ENCODE measurements around the gene YIPF2. TPM values are rescaled to one million over a fixed set of nuclear protein-coding genes. Genes with fewer than 3 reads are reported as not detected.
A peak's percentile ranks its signal among the peaks of the same experiment; 100 is the strongest.
"Not testable (repeated sequence)": the region's sequence is repeated elsewhere in the genome, so short reads cannot be mapped to it uniquely, and the experiment has no call there.

Gene YIPF2
- total RNA-seq, 1 donor from 2014 or later, result 76.1 TPM

- Mint-ChIP-seq H3K9me3 (ENCODE audit: low read depth) (no peaks in the 10 kb centered on the region), H3K27me3 (ENCODE audit: low read depth) (no peaks in the 10 kb centered on the region), H3K36me3 (ENCODE audit: low read depth) (no peaks in the 10 kb centered on the region), H3K4me1 (ENCODE audit: low read depth) (peaks cover 50% of the 10 kb centered on the region), H3K4me3 (ENCODE audit: unreplicated experiment) (no peak overlapping the region), H3K27ac (ENCODE audit: unreplicated experiment) (peak overlapping the region; percentile 39)
- TF ChIP-seq CTCF (IDR thresholded peaks at IDR 0.05), result no peak
- no peak for DNase-seq (ENCODE audit: low spot score)
These were observed 50.2 kb downstream of the YIPF2 start for GRCh38 chr19:10878253-10878652.

- H3K9me3 Mint-ChIP-seq (ENCODE audit: low read depth); DNase-seq (ENCODE audit: low spot score); H3K36me3 Mint-ChIP-seq (ENCODE audit: low read depth); H3K4me3 Mint-ChIP-seq (ENCODE audit: unreplicated experiment); H3K27me3 Mint-ChIP-seq (ENCODE audit: low read depth): not testable (repeated sequence)
- Mint-ChIP-seq H3K4me1 (ENCODE audit: low read depth) (peaks cover 53% of the 10 kb centered on the region), H3K27ac (ENCODE audit: unreplicated experiment) (peak overlapping the region; percentile 39)
These were observed 50.8 kb downstream of the YIPF2 start for GRCh38 chr19:10877608-10878007.

GRCh38 chr19:10876459-10877240 lies 51.8 kb downstream of the YIPF2 start:
- peaks cover 46% of the 10 kb centered on the region for H3K4me1 Mint-ChIP-seq (ENCODE audit: low read depth)
- no peaks in the 10 kb centered on the region for H3K27me3 Mint-ChIP-seq (ENCODE audit: low read depth)
- no peak overlapping the region for H3K4me3 Mint-ChIP-seq (ENCODE audit: unreplicated experiment)
- no peak for DNase-seq (ENCODE audit: low spot score)
- peak overlapping the region; percentile 4 for H3K27ac Mint-ChIP-seq (ENCODE audit: unreplicated experiment)
- no peaks in the 10 kb centered on the region for H3K9me3 Mint-ChIP-seq (ENCODE audit: low read depth)
- no peak for TF ChIP-seq CTCF (IDR thresholded peaks at IDR 0.05)
- no peaks in the 10 kb centered on the region for H3K36me3 Mint-ChIP-seq (ENCODE audit: low read depth)

GRCh38 chr19:10874024-10874423 lies 54.4 kb downstream of the YIPF2 start:
- no peaks in the 10 kb centered on the region for H3K9me3 Mint-ChIP-seq (ENCODE audit: low read depth)
- H3K27me3 Mint-ChIP-seq (ENCODE audit: low read depth), result no peaks in the 10 kb centered on the region
- H3K4me1 Mint-ChIP-seq (ENCODE audit: low read depth), result peaks cover 35% of the 10 kb centered on the region
- H3K36me3 Mint-ChIP-seq (ENCODE audit: low read depth), result no peaks in the 10 kb centered on the region
- no peak for TF ChIP-seq CTCF (IDR thresholded peaks at IDR 0.05)
- DNase-seq (ENCODE audit: low spot score), result no peak
- peak overlapping the region; percentile 80 for H3K27ac Mint-ChIP-seq (ENCODE audit: unreplicated experiment)
- peak overlapping the region; percentile 33 for H3K4me3 Mint-ChIP-seq (ENCODE audit: unreplicated experiment)

GRCh38 chr19:10872546-10873107 lies 55.8 kb downstream of the YIPF2 start:
- no peaks in the 10 kb centered on the region for H3K27me3 Mint-ChIP-seq (ENCODE audit: low read depth)
- no peak for DNase-seq (ENCODE audit: low spot score)

More at GRCh38 chr19:10872546-10873107, 55.8 kb downstream of the YIPF2 start:
- peaks cover 28% of the 10 kb centered on the region for H3K4me1 Mint-ChIP-seq (ENCODE audit: low read depth)
- TF ChIP-seq CTCF (IDR thresholded peaks at IDR 0.05), result no peak
- H3K36me3 Mint-ChIP-seq (ENCODE audit: low read depth), result no peaks in the 10 kb centered on the region
- peak overlapping the region; percentile 86 for H3K4me3 Mint-ChIP-seq (ENCODE audit: unreplicated experiment)
- peak overlapping the region; percentile 94 for H3K27ac Mint-ChIP-seq (ENCODE audit: unreplicated experiment)
- H3K9me3 Mint-ChIP-seq (ENCODE audit: low read depth), result no peaks in the 10 kb centered on the region

Other genes starting within 250 kb of the YIPF2 start
- 28.2 to 50.2 TPM (median 33.7 TPM) in 3 replicates for gene QTRT1, start 227.2 kb downstream of the YIPF2 start, total RNA-seq
- gene DNM2, start 210.6 kb downstream of the YIPF2 start, total RNA-seq, result 106 to 125 TPM (median 116 TPM) in 3 replicates
- 29.1 to 33.7 TPM (median 31.5 TPM) in 3 replicates for gene TMED1, start 92.4 kb downstream of the YIPF2 start, total RNA-seq
- gene C19orf38, start 80.2 kb downstream of the YIPF2 start, total RNA-seq, result 0.30 to 0.34 TPM in 2 of 3 replicates, not detected in the other
- 59.9 to 62.0 TPM (median 61.8 TPM) in 3 replicates for gene CARM1, start 57.1 kb downstream of the YIPF2 start, total RNA-seq
- 22.1 to 25.7 TPM (median 24.2 TPM) in 3 replicates for gene TIMM29, start 172 bp upstream of the YIPF2 start, total RNA-seq
- gene SMARCA4, start 32.4 kb upstream of the YIPF2 start, total RNA-seq, result 107 to 121 TPM (median 115 TPM) in 3 replicates
- 76.8 to 121 TPM (median 117 TPM) in 3 replicates for gene LDLR, start 160.8 kb upstream of the YIPF2 start, total RNA-seq
- gene SPC24, start 227.1 kb upstream of the YIPF2 start, total RNA-seq, result 8.3 to 22.9 TPM (median 8.4 TPM) in 3 replicates